ENCODE data around the gene FAM98C. TPM values are rescaled to one million over a fixed set of nuclear protein-coding genes. Genes with fewer than 3 reads are reported as not detected.

Gene FAM98C
- total and polyA plus RNA-seq, 4 experiments from 2014 or later, result 18.2 to 53.8 (median 37.7) TPM

- H3K4me3 ChIP-seq (ENCODE audit: low read length in 2 of 2), result peak within 1 kb of the TSS; percentile 65 to 70
- ChIA-PET POLR2A (ENCODE audit: partially characterized antibody) (interaction anchor here (0.7 to 4.3 kb wide), 9 partner anchors 8 to 347 kb away, joined by 3 to 78 read pairs (median 5); partner anchors contain the start of genes CATSPERG, EIF3K, FAM98C and PSMD8), CTCF (ENCODE audit: partially characterized antibody) (interaction anchor here (1.0 to 2.3 kb wide), 4 partner anchors 11 to 53 kb away, joined by 3 to 16 read pairs (median 9); partner anchors contain the start of genes FAM98C and PSMD8)
- H3K9me3 ChIP-seq (ENCODE audit: control insufficient read depth in 1 of 2, low read length in 2 of 2), result no peaks in the 10 kb centered on the region
- intact Hi-C loops (cut with micrococcal nuclease), result loop anchor here (1.0 kb wide), 3 partner anchors 13 to 51 kb away; partner anchors contain the start of genes FAM98C and PSMD8
- H3K27me3 ChIP-seq (ENCODE audit: insufficient read depth, low read length), result no peaks in the 10 kb centered on the region
- H3K9me3 Mint-ChIP-seq, result no peaks in the 10 kb centered on the region
- H3K27ac ChIP-seq (ENCODE audit: low read depth, low read length), result peak within 1 kb of the TSS; percentile 21
- H3K27me3 Mint-ChIP-seq, result peaks cover 0 to 11% of the 10 kb centered on the region in 2 donors
- peak within 1 kb of the TSS; percentile 89 to 98 (median 94) for H3K4me3 Mint-ChIP-seq
- H3K4me1 ChIP-seq (ENCODE audit: insufficient read depth, low read length), result peaks cover 31% of the 10 kb centered on the region
- peaks cover 12 to 44% (median 18%) of the 10 kb centered on the region in 4 donors for H3K4me1 Mint-ChIP-seq
- H3K36me3 ChIP-seq (ENCODE audit: insufficient read depth, low read length), result peaks cover 14% of the 10 kb centered on the region
- peaks cover 4 to 16% of the 10 kb centered on the region in 2 donors for H3K36me3 Mint-ChIP-seq
- peak; percentile 77 to 92 (median 80) for DNase-seq
- peak within 1 kb of the TSS; percentile 80 to 99 (median 95) for H3K27ac Mint-ChIP-seq
Observed at GRCh38 chr19:38387550-38388348, 15.1 kb upstream of the FAM98C start, which contains the start of gene GGN. Gene GGN, minus strand, starts transcription at chr19:38388034. Its CDS starts 773 bp downstream, at chr19:38387261.

DNA sequence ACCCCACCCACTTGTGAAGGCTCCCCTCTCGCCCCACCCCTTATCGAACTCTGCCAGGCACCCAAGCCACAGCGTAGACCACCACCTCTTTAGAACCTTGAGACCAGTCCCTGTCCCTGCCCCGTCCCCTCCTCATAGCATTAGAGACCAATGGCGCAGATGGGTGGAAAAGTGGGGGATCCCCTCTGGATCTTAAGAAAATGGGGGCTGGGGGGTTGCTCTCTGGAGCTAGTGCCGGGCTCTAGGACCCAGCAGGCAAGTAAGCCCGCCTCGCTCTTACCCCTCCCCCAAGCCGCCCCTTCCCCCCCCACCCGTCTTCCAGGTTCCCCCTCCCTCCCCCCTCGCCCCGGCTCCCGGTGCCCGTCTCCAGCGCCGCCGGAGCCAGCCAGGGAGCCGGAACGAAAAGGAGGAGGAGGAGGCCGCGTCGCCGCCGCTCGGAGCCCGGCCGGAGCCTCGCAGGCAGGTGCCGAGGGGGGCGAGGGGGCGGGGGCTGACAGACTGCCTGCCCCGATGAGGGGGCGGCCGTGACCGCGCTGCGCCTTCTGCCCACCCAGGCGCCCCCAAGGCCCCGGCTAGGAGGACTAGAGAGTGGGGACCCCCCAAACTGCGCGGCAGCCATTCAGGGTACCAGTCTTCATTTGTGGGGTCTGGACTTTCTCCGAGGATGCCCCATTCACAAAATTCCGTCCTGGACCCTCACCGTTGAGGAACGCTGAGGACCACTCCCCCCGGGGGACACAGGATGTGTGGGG lies 14.4 kb upstream of the FAM98C start, which contains the start of gene SPRED3:
TSS of gene SPRED3 (plus strand) at position 349 of the 752 bp plus-strand sequence. CDS start 1,606 bp downstream, outside the sequence.
- Mint-ChIP-seq H3K36me3 (peaks cover 0 to 10% of the 10 kb centered on the region in 2 donors), H3K9me3 (no peaks in the 10 kb centered on the region), H3K27me3 (peaks cover 0 to 11% of the 10 kb centered on the region in 2 donors), H3K27ac (peak within 1 kb of the TSS; percentile 80 to 99 (median 95)), H3K4me3 (peak within 1 kb of the TSS; percentile 89 to 98 (median 94)), H3K4me1 (peaks cover 12 to 42% (median 17%) of the 10 kb centered on the region in 4 donors)
- no peak for DNase-seq
- ChIA-PET CTCF (ENCODE audit: partially characterized antibody) (interaction anchor here (1.9 to 2.3 kb wide), 3 partner anchors 12 to 14 kb away, joined by 9 to 16 read pairs (median 9); partner anchors contain the start of genes FAM98C and PSMD8), POLR2A (ENCODE audit: partially characterized antibody) (interaction anchor here (1.5 to 4.3 kb wide), 7 partner anchors 8 to 347 kb away, joined by 5 to 78 read pairs (median 7); partner anchors contain the start of genes EIF3K, FAM98C and PSMD8)
- Histone ChIP-seq H3K4me3 (ENCODE audit: low read length in 2 of 2) (peak within 1 kb of the TSS; percentile 65 to 70), H3K4me1 (ENCODE audit: insufficient read depth, low read length) (peaks cover 31% of the 10 kb centered on the region), H3K9me3 (ENCODE audit: control insufficient read depth in 1 of 2, low read length in 2 of 2) (no peaks in the 10 kb centered on the region), H3K27me3 (ENCODE audit: insufficient read depth, low read length) (no peaks in the 10 kb centered on the region), H3K27ac (ENCODE audit: low read depth, low read length) (peak within 1 kb of the TSS; percentile 21), H3K36me3 (ENCODE audit: insufficient read depth, low read length) (peaks cover 6% of the 10 kb centered on the region)
- intact Hi-C loops (cut with micrococcal nuclease), result loop anchor here (1.0 kb wide), 2 partner anchors 14 to 15 kb away; partner anchors contain the start of genes FAM98C and PSMD8

GRCh38 chr19:38389101-38389925 lies 13.6 kb upstream of the FAM98C start:
- Mint-ChIP-seq H3K27ac (peak overlapping the region in 6 of 7 donors; percentile 25 to 66 (median 50)), H3K36me3 (peaks cover 0 to 5% of the 10 kb centered on the region in 2 donors), H3K9me3 (no peaks in the 10 kb centered on the region), H3K27me3 (peaks cover 0 to 9% of the 10 kb centered on the region in 2 donors), H3K4me1 (peaks cover 14 to 49% (median 22%) of the 10 kb centered on the region in 4 donors), H3K4me3 (peak overlapping the region; percentile 59 to 83 (median 68))
- Histone ChIP-seq H3K27ac (ENCODE audit: low read depth, low read length) (peak overlapping the region; percentile 21), H3K4me1 (ENCODE audit: insufficient read depth, low read length) (peaks cover 33% of the 10 kb centered on the region), H3K27me3 (ENCODE audit: insufficient read depth, low read length) (no peaks in the 10 kb centered on the region), H3K36me3 (ENCODE audit: insufficient read depth, low read length) (no peaks in the 10 kb centered on the region), H3K9me3 (ENCODE audit: control insufficient read depth in 1 of 2, low read length in 2 of 2) (no peaks in the 10 kb centered on the region), H3K4me3 (ENCODE audit: low read length in 2 of 2) (peak overlapping the region in 1 of 2 donors; percentile 41)
- ChIA-PET CTCF (ENCODE audit: partially characterized antibody) (interaction anchor here (1.1 to 2.3 kb wide), 3 partner anchors 14 to 15 kb away, joined by 7 to 16 read pairs (median 9); partner anchors contain the start of genes FAM98C and PSMD8), POLR2A (ENCODE audit: partially characterized antibody) (interaction anchor here (3.1 to 4.3 kb wide), 2 partner anchors 13 kb away, joined by 31 to 78 read pairs; partner anchors contain the start of genes FAM98C and PSMD8)
- peak in 1 of 5 donors; percentile 36 for DNase-seq
- intact Hi-C loops (cut with micrococcal nuclease), result no loop called here

- Mint-ChIP-seq H3K27ac (peak overlapping the region in 6 of 7 donors; percentile 1 to 58 (median 38)), H3K4me1 (peaks cover 16 to 47% (median 28%) of the 10 kb centered on the region in 4 donors), H3K27me3 (peaks cover 0 to 7% of the 10 kb centered on the region in 2 donors), H3K36me3 (peaks cover 0 to 4% of the 10 kb centered on the region in 2 donors), H3K4me3 (peak overlapping the region in 6 of 8 donors; percentile 4 to 75 (median 44)), H3K9me3 (no peaks in the 10 kb centered on the region)
- no peaks in the 10 kb centered on the region for H3K9me3 ChIP-seq (ENCODE audit: control insufficient read depth in 1 of 2, low read length in 2 of 2)
- no peaks in the 10 kb centered on the region for H3K27me3 ChIP-seq (ENCODE audit: insufficient read depth, low read length)
- POLR2A ChIA-PET (ENCODE audit: partially characterized antibody), result interaction anchor here (0.7 to 4.3 kb wide), 3 partner anchors 13 to 14 kb away, joined by 3 to 78 read pairs (median 3); partner anchors contain the start of genes FAM98C and PSMD8
- peaks cover 42% of the 10 kb centered on the region for H3K4me1 ChIP-seq (ENCODE audit: insufficient read depth, low read length)
- intact Hi-C loops (cut with micrococcal nuclease), result no loop called here
- peak in 1 of 5 donors; percentile 10 for DNase-seq
- CTCF ChIA-PET (ENCODE audit: partially characterized antibody), result interaction anchor here (0.8 to 1.1 kb wide), 2 partner anchors 13 to 16 kb away, joined by 3 to 7 read pairs; partner anchors contain the start of genes FAM98C and PSMD8
- no peak overlapping the region for H3K4me3 ChIP-seq (ENCODE audit: low read length in 2 of 2)
- no peak overlapping the region for H3K27ac ChIP-seq (ENCODE audit: low read depth, low read length)
- H3K36me3 ChIP-seq (ENCODE audit: insufficient read depth, low read length), result no peaks in the 10 kb centered on the region
Observed at GRCh38 chr19:38389957-38390924, 12.7 kb upstream of the FAM98C start.

DNA sequence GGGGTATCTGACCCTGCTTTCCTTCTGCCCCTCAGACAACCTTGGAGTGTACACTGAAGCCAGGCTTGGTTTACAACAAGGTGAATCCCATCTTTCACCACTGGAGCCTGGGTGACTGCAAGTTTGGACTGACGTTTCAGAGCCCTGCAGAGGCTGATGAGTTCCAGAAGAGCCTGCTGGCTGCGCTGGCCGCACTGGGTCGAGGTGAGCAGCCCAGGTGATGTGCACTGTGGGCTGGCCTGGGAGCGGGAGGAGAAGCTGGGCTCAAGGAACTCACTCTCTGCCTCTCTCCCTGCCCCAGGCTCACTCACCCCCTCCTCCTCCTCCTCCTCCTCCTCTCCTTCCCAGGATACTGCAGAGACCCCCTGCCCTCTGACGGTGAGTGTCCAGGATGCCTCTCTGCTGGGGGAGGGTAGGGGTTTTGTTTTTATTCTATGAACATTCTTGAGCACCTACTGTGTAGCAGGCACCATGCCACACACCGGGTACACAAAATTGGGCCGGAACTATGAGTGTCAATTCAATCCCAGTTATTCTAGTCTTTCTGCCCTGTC lies 10.9 kb upstream of the FAM98C start:
- ChIA-PET POLR2A (ENCODE audit: partially characterized antibody) (interaction anchor here (1.0 kb wide), 1 partner anchor 11 kb away, joined by 3 read pairs; the partner anchor contains the start of gene FAM98C), CTCF (ENCODE audit: partially characterized antibody) (interaction anchor here (2.0 kb wide), 1 partner anchor 11 kb away, joined by 5 read pairs; the partner anchor contains the start of gene FAM98C)
- intact Hi-C loops (cut with micrococcal nuclease), result no loop called here

More for the DNA sequence above, 10.9 kb upstream of the FAM98C start:
- no peaks in the 10 kb centered on the region for H3K27me3 ChIP-seq (ENCODE audit: insufficient read depth, low read length)
- H3K4me3 ChIP-seq (ENCODE audit: low read length in 2 of 2), result no peak overlapping the region
- no peaks in the 10 kb centered on the region for H3K9me3 ChIP-seq (ENCODE audit: control insufficient read depth in 1 of 2, low read length in 2 of 2)
- H3K36me3 ChIP-seq (ENCODE audit: insufficient read depth, low read length), result no peaks in the 10 kb centered on the region
- H3K4me3 Mint-ChIP-seq, result peak overlapping the region in 1 of 8 donors; percentile 48
- peaks cover 19 to 55% (median 36%) of the 10 kb centered on the region in 4 donors for H3K4me1 Mint-ChIP-seq
- no peak for DNase-seq
- peak overlapping the region in 2 of 7 donors; percentile 7 to 55 for H3K27ac Mint-ChIP-seq
- no peaks in the 10 kb centered on the region for H3K9me3 Mint-ChIP-seq
- H3K36me3 Mint-ChIP-seq, result peaks cover 0 to 4% of the 10 kb centered on the region in 2 donors
- H3K27me3 Mint-ChIP-seq, result peaks cover 0 to 7% of the 10 kb centered on the region in 2 donors
- peaks cover 47% of the 10 kb centered on the region for H3K4me1 ChIP-seq (ENCODE audit: insufficient read depth, low read length)
- no peak overlapping the region for H3K27ac ChIP-seq (ENCODE audit: low read depth, low read length)

Data from CD4-positive, alpha-beta memory T cell (primary cell).